Hindlimb muscle (tissue), 1 donor: ENCODE data around the gene COL8A1. TPM values are rescaled to one million over a fixed set of nuclear protein-coding genes. Genes with fewer than 3 reads are reported as not detected.

ENCODE experiments used
- DNase-seq: peaks from one replicate; pipeline ENCODE4 v3.0.0-alpha.2; 2013
- polyA plus RNA-seq: library from polyadenylated mRNA; unstranded; fragments of 120-200 nt; gene quantifications from one replicate; pipeline ENCODE4 v1.2.1, GENCODE V29; 2013; ENCODE audit not compliant: insufficient read length

The COL8A1 gene
- polyA plus RNA-seq, 1 donor: 1.3 TPM

- no peak for DNase-seq
These were observed 1.9 kb downstream of the COL8A1 start for GRCh38 chr3:99640214-99640851.

- DNase-seq: no peak
These were observed 3.1 kb downstream of the COL8A1 start for GRCh38 chr3:99641480-99641879.

GRCh38 chr3:99641982-99642381 lies 3.6 kb downstream of the COL8A1 start:
- no peak for DNase-seq

- DNase-seq: no peak
These were observed 5.6 kb downstream of the COL8A1 start for GRCh38 chr3:99644017-99644416.

- no peak for DNase-seq
These were observed 6.4 kb downstream of the COL8A1 start for GRCh38 chr3:99644746-99645145.

- DNase-seq: no peak
These were observed 7.1 kb downstream of the COL8A1 start for GRCh38 chr3:99645277-99646106.

- no peak for DNase-seq
These were observed 7.7 kb downstream of the COL8A1 start for GRCh38 chr3:99646107-99646435.

- no peak for DNase-seq
These were observed 8.7 kb downstream of the COL8A1 start for GRCh38 chr3:99647081-99647480.

GRCh38 chr3:99648101-99648500 lies 9.7 kb downstream of the COL8A1 start:
- no peak for DNase-seq

- DNase-seq: no peak
These were observed 10.1 kb downstream of the COL8A1 start for GRCh38 chr3:99648516-99648915.

GRCh38 chr3:99651531-99651930 lies 13.1 kb downstream of the COL8A1 start:
- no peak for DNase-seq

GRCh38 chr3:99656624-99657023 lies 18.2 kb downstream of the COL8A1 start:
- DNase-seq: no peak

GRCh38 chr3:99658274-99658673 lies 19.9 kb downstream of the COL8A1 start:
- DNase-seq: no peak

- no peak for DNase-seq
These were observed 20.6 kb downstream of the COL8A1 start for GRCh38 chr3:99659032-99659431.

GRCh38 chr3:99659951-99660350 lies 21.6 kb downstream of the COL8A1 start:
- DNase-seq: no peak

- no peak for DNase-seq
These were observed 24.6 kb downstream of the COL8A1 start for GRCh38 chr3:99662838-99663570.

- DNase-seq: no peak
These were observed 25.6 kb downstream of the COL8A1 start for GRCh38 chr3:99663977-99664376.

GRCh38 chr3:99665017-99665416 lies 26.6 kb downstream of the COL8A1 start:
- no peak for DNase-seq

GRCh38 chr3:99666201-99666600 lies 27.8 kb downstream of the COL8A1 start:
- DNase-seq: no peak

- no peak for DNase-seq
These were observed 29.6 kb downstream of the COL8A1 start for GRCh38 chr3:99668044-99668443.

GRCh38 chr3:99669879-99670555 lies 31.6 kb downstream of the COL8A1 start:
- DNase-seq: no peak

GRCh38 chr3:99670556-99670950 lies 32.2 kb downstream of the COL8A1 start:
- no peak for DNase-seq
